Measurements from ENCODE around the gene SLC39A10. TPM values are rescaled to one million over a fixed set of nuclear protein-coding genes. Genes with fewer than 3 reads are reported as not detected.
"Not testable (repeated sequence)": the region's sequence is repeated elsewhere in the genome, so short reads cannot be mapped to it uniquely, and the experiment has no call there.

The SLC39A10 gene
- total and polyA plus RNA-seq, 7 donors: 0.60 to 15.4 (median 9.6) TPM

GRCh38 chr2:195659982-195660890, 3.2 kb downstream of the SLC39A10 start:
- intact Hi-C loops (cut with DNase I): loop anchor here (2.0 to 5.0 kb wide), 2 partner anchors 163 to 407 kb away; no protein-coding TSS in a partner anchor

GRCh38 chr2:195662138-195662537, 5.1 kb downstream of the SLC39A10 start:
- no peak for DNase-seq
- Histone ChIP-seq H3K9me3 (no peaks in the 10 kb centered on the region), H3K27ac (no peak overlapping the region), H3K4me3 (no peak overlapping the region), H3K4me1 (peaks cover 0 to 37% (median 22%) of the 10 kb centered on the region in 4 donors), H3K36me3 (no peaks in the 10 kb centered on the region), H3K27me3 (no peaks in the 10 kb centered on the region)
- 34 to 46% methylated on average over 3 of the region's 3 CpGs for WGBS, 2 donors
- intact Hi-C loops (cut with DNase I): no loop called here
- TF ChIP-seq POLR2A (IDR thresholded peaks at IDR 0.05): no peak
- TF ChIP-seq, protein P1, sequence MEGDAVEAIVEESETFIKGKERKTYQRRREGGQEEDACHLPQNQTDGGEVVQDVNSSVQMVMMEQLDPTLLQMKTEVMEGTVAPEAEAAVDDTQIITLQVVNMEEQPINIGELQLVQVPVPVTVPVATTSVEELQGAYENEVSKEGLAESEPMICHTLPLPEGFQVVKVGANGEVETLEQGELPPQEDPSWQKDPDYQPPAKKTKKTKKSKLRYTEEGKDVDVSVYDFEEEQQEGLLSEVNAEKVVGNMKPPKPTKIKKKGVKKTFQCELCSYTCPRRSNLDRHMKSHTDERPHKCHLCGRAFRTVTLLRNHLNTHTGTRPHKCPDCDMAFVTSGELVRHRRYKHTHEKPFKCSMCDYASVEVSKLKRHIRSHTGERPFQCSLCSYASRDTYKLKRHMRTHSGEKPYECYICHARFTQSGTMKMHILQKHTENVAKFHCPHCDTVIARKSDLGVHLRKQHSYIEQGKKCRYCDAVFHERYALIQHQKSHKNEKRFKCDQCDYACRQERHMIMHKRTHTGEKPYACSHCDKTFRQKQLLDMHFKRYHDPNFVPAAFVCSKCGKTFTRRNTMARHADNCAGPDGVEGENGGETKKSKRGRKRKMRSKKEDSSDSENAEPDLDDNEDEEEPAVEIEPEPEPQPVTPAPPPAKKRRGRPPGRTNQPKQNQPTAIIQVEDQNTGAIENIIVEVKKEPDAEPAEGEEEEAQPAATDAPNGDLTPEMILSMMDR (IDR thresholded peaks at IDR 0.05): no peak
- no peak for TF ChIP-seq EP300 (IDR thresholded peaks at IDR 0.05)
- no peak for TF ChIP-seq POLR2AphosphoS5 (IDR thresholded peaks at IDR 0.05)

More at GRCh38 chr2:195659982-195660890, 3.2 kb downstream of the SLC39A10 start:
- H3K27me3 ChIP-seq: no peaks in the 10 kb centered on the region
- H3K4me1 ChIP-seq: peaks cover 0 to 37% (median 25%) of the 10 kb centered on the region in 4 donors
- H3K9me3 ChIP-seq: no peaks in the 10 kb centered on the region
- no peak overlapping the region for H3K4me3 ChIP-seq
- TF ChIP-seq EP300 (IDR thresholded peaks at IDR 0.05) (no peak), POLR2A (IDR thresholded peaks at IDR 0.05) (no peak), POLR2AphosphoS5 (IDR thresholded peaks at IDR 0.05) (no peak)
- TF ChIP-seq, protein P1 (IDR thresholded peaks at IDR 0.05): peak in 3 of 4 experiments; percentile 54 to 80 (median 61)
- H3K27ac ChIP-seq: peak overlapping the region in 2 of 4 donors; percentile 100
- 8 to 28% methylated on average over 6 of the region's 6 CpGs for WGBS, 2 donors
- H3K36me3 ChIP-seq: no peaks in the 10 kb centered on the region
- peak; percentile 75 for DNase-seq

GRCh38 chr2:195663007-195663406, 6.0 kb downstream of the SLC39A10 start:
- H3K9me3 ChIP-seq: no peaks in the 10 kb centered on the region
- intact Hi-C loops (cut with DNase I): no loop called here
- H3K4me3 ChIP-seq: no peak overlapping the region
- TF ChIP-seq EP300 (IDR thresholded peaks at IDR 0.05) (no peak), POLR2AphosphoS5 (IDR thresholded peaks at IDR 0.05) (no peak), POLR2A (IDR thresholded peaks at IDR 0.05) (no peak)
- TF ChIP-seq, protein P1 (IDR thresholded peaks at IDR 0.05): no peak
- H3K27ac ChIP-seq: no peak overlapping the region
- H3K4me1 ChIP-seq: peaks cover 0 to 37% (median 22%) of the 10 kb centered on the region in 4 donors
- 30 to 58% methylated on average over 3 of the region's 3 CpGs for WGBS, 2 donors
- no peaks in the 10 kb centered on the region for H3K36me3 ChIP-seq
- no peaks in the 10 kb centered on the region for H3K27me3 ChIP-seq
- DNase-seq: no peak

DNA sequence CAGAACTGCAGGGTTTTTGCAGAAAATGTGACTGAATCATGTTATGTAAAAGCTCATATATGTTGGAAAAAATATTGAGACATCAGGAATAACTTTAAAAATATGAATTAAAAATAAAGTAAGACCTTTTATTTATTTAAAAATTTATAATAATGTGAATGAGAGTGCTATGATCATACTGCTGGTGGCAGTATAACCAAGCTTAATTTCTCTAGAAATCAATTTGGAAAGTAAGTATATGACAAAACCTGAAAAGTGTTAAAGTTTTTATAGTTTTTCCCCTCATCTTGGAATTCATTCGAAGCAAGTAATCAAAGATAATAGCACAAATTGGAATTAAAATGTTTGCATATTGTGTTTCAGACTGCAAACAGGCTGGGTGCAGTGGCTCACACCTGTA, 7.5 kb downstream of the SLC39A10 start:
- Histone ChIP-seq H3K27ac (no peak overlapping the region), H3K27me3 (no peaks in the 10 kb centered on the region), H3K9me3 (no peaks in the 10 kb centered on the region), H3K4me3 (no peak overlapping the region), H3K4me1 (peaks cover 0 to 24% (median 12%) of the 10 kb centered on the region in 4 donors), H3K36me3 (no peaks in the 10 kb centered on the region)
- WGBS, 2 donors: 50 to 83% methylated on average over 1 of the region's 1 CpG
- DNase-seq: no peak
- intact Hi-C loops (cut with DNase I): no loop called here
- TF ChIP-seq POLR2AphosphoS5 (IDR thresholded peaks at IDR 0.05) (no peak), POLR2A (IDR thresholded peaks at IDR 0.05) (no peak), EP300 (IDR thresholded peaks at IDR 0.05) (no peak)
- TF ChIP-seq, protein P1 (IDR thresholded peaks at IDR 0.05): no peak

GRCh38 chr2:195665153-195665552, 8.1 kb downstream of the SLC39A10 start:
- H3K9me3 ChIP-seq; H3K36me3 ChIP-seq; H3K4me3 ChIP-seq; DNase-seq; H3K27me3 ChIP-seq; H3K27ac ChIP-seq; intact Hi-C loops (cut with DNase I): not testable (repeated sequence)
- 87 to 92% methylated on average over 4 of the region's 4 CpGs for WGBS, 2 donors
- peaks cover 0 to 18% (median 6%) of the 10 kb centered on the region in 4 donors for H3K4me1 ChIP-seq

Measured in sigmoid colon (tissue), 7 donors.